ENCODE results near the gene FUT7.

- TF ChIP-seq POLR2A (IDR thresholded peaks at IDR 0.05) (no peak), CTCF (IDR thresholded peaks at IDR 0.05) (no peak)
Observed at GRCh38 chr9:137053944-137054931, 22.4 kb upstream of the FUT7 start, which contains the start of gene ENTPD2.

Measured in thyroid gland (tissue), 4 donors.